HepG2 (cell line): ENCODE results near the gene SLC38A3. TPM values are rescaled to one million over a fixed set of nuclear protein-coding genes. Genes with fewer than 3 reads are reported as not detected.
A peak's percentile ranks its signal among the peaks of the same experiment; 100 is the strongest.
"Not testable (repeated sequence)": the region's sequence is repeated elsewhere in the genome, so short reads cannot be mapped to it uniquely, and the experiment has no call there.

ENCODE experiments used
- ATAC-seq: fragments of 200-7000 bp; cut with Tn5 transposase; 3 replicates; pipeline ENCODE4 v1.9.1; 2020; ENCODE audit warnings: mild to moderate bottlenecking, moderate library complexity
- BruUV-seq: library from RNA; stranded (reverse); fragments of 400-500 nt; replicated peaks from 2 replicates; lab custom pipeline; 2021; lab: Mats Ljungman, UMichigan
- CTCF ChIA-PET: fragments of 300-600 bp; formaldehyde crosslinking; extraction: SDS; loops from one replicate; lab custom pipeline; 2021; ENCODE audit warnings: low total read pairs, inconsistent platforms, low intra/inter-chr PET ratio; lab: Yijun Ruan, JAX
- POLR2A ChIA-PET: fragments of 350-600 bp; sonication (Branson Sonifier 250); formaldehyde crosslinking; loops from one replicate; lab custom pipeline; 2020; ENCODE audit warnings: antibody characterized with exemption, inconsistent platforms; lab: Yijun Ruan, JAX
- DNase-seq: peaks from one replicate; pipeline ENCODE4 v3.0.0-alpha.2; 2015; ENCODE audit warnings: low spot score
- FAIRE-seq: peaks from 3 replicates; lab custom pipeline; 2011; peaks lifted over from hg19 to GRCh38; lab: Jason Lieb, UNC
- H2AFZ ChIP-seq: one replicate; pipeline ENCODE4 v1.6.1; 2011; ENCODE audit warnings: low read length, inconsistent platforms
- H3K27ac ChIP-seq: fragments of 300-600 bp; 3 replicates; pipeline ENCODE4 v1.8.0; 2011; ENCODE audit warnings: mixed run types, mild to moderate bottlenecking, mixed read lengths, low read length, inconsistent platforms; ENCODE audit not compliant: insufficient read depth; ENCODE audit errors: extremely low read length
- H3K27me3 ChIP-seq, 2 experiments: fragments of 200-600 bp in 1 of 2; 2 replicates in 1 of 2; 3 replicates in 1 of 2; pipeline versions ENCODE4 v1.6.0 to v1.8.0; 2011; ENCODE audit warnings: low read length in 2 of 2, mild to moderate bottlenecking in 2 of 2, moderate library complexity in 2 of 2, inconsistent platforms in 1 of 2; ENCODE audit not compliant: insufficient read depth in 2 of 2, control insufficient read depth in 1 of 2
- H3K36me3 ChIP-seq, 2 experiments: fragments of 200-600 bp in 1 of 2; replicated peaks in 1 of 2; 2 replicates in 1 of 2; 3 replicates in 1 of 2; pipeline versions ENCODE4 v1.5.1 to v1.8.0; 2011; ENCODE audit warnings: low read length in 2 of 2, inconsistent platforms in 1 of 2; ENCODE audit not compliant: insufficient read depth in 2 of 2, control insufficient read depth in 1 of 2
- H3K4me1 ChIP-seq: 2 replicates; pipeline ENCODE4 v1.5.1; 2012; ENCODE audit warnings: low read length, inconsistent platforms; ENCODE audit not compliant: insufficient read depth
- H3K4me2 ChIP-seq: 2 replicates; pipeline ENCODE4 v1.6.0; 2011; ENCODE audit warnings: low read depth, low read length, inconsistent platforms
- H3K4me3 ChIP-seq, 3 experiments: fragments of 200-600 bp in 1 of 3; sonication (generic), shearing (Covaris generic) in 1 of 3; replicated peaks in 1 of 3; 2 replicates each; pipeline ENCODE4 v1.5.1; 2011 to 2016; ENCODE audit warnings: low read length in 3 of 3, inconsistent platforms in 2 of 3, low read depth in 2 of 3, mild to moderate bottlenecking in 2 of 3, control low read depth in 1 of 3, mixed read lengths in 1 of 3; ENCODE audit not compliant: insufficient read depth in 1 of 3
- H3K79me2 ChIP-seq: one replicate; pipeline ENCODE4 v1.6.1; 2011; ENCODE audit warnings: low read length, inconsistent platforms; ENCODE audit not compliant: insufficient read depth
- H3K9ac ChIP-seq: 2 replicates; pipeline ENCODE4 v1.6.0; 2011; ENCODE audit warnings: mild to moderate bottlenecking, low read depth, low read length, inconsistent platforms; ENCODE audit not compliant: insufficient read depth
- H3K9me3 ChIP-seq: 2 replicates; pipeline ENCODE4 v1.5.1; 2012; ENCODE audit warnings: mild to moderate bottlenecking, low read length
- H4K20me1 ChIP-seq: 2 replicates; pipeline ENCODE4 v1.6.0; 2011; ENCODE audit warnings: inconsistent platforms, mild to moderate bottlenecking, low read length, moderate library complexity; ENCODE audit not compliant: insufficient read depth
- CCAR2 ChIP-seq: fragments of 200-400 bp; formaldehyde crosslinking; optimal IDR thresholded peaks from 2 replicates; pipeline ENCODE3; 2018; ENCODE audit warnings: low read depth, mild to moderate bottlenecking, low read length, moderate library complexity
- CTCF ChIP-seq: sonication (generic); formaldehyde crosslinking; IDR thresholded peaks from 2 replicates; pipeline ENCODE4 v1.5.0; 2020; ENCODE audit warnings: mild to moderate bottlenecking, missing genetic modification reagents, moderate library complexity
- DMTF1 ChIP-seq: sonication (generic); formaldehyde crosslinking; IDR thresholded peaks from 2 replicates; pipeline ENCODE4 v1.4.0; 2020; ENCODE audit warnings: mild to moderate bottlenecking, missing genetic modification reagents
- FOXC1 ChIP-seq: sonication (generic); formaldehyde crosslinking; IDR thresholded peaks from 2 replicates; pipeline ENCODE4 v1.8.0; 2022; ENCODE audit warnings: mild to moderate bottlenecking, missing genetic modification reagents, borderline replicate concordance
- JDP2 ChIP-seq: sonication (generic); formaldehyde crosslinking; IDR thresholded peaks from 2 replicates; pipeline ENCODE4 v1.8.1; 2022; ENCODE audit warnings: missing genetic modification reagents, borderline replicate concordance
- KDM1A ChIP-seq: IDR thresholded peaks from 2 replicates; pipeline ENCODE4 v1.6.1; 2016; ENCODE audit warnings: missing compliant biosample characterization
- POLR2A ChIP-seq, 2 experiments: IDR thresholded peaks; 2 replicates each; pipeline ENCODE4 v1.6.1; 2011; ENCODE audit warnings: low read depth in 2 of 2, low read length in 2 of 2, mild to moderate bottlenecking in 1 of 2, moderate library complexity in 1 of 2; ENCODE audit not compliant: insufficient read depth in 1 of 2
- RARG ChIP-seq: sonication (generic); formaldehyde crosslinking; IDR thresholded peaks from 2 replicates; pipeline ENCODE4 v1.4.0; 2020; ENCODE audit warnings: low read depth, mild to moderate bottlenecking, missing genetic modification reagents
- ZNF33A ChIP-seq: sonication (generic); formaldehyde crosslinking; IDR thresholded peaks from 2 replicates; pipeline ENCODE4 v1.5.1; 2020; ENCODE audit warnings: missing genetic modification reagents, mild to moderate bottlenecking, moderate library complexity, borderline replicate concordance
- ZNF710 ChIP-seq: sonication (generic); formaldehyde crosslinking; IDR thresholded peaks from 2 replicates; pipeline ENCODE4 v1.5.0; 2020; ENCODE audit warnings: mild to moderate bottlenecking, missing genetic modification reagents, borderline replicate concordance
- ZNF75D ChIP-seq: sonication (generic); formaldehyde crosslinking; IDR thresholded peaks from 2 replicates; pipeline ENCODE4 v1.8.1; 2023; ENCODE audit warnings: missing genetic modification reagents, mild to moderate bottlenecking, borderline replicate concordance
- WGBS: methylation state at CpG from one replicate; pipeline ENCODE4 v1.1.6; 2017; ENCODE audit warnings: low lambda C conversion rate; 5-methylcytosine and 5-hydroxymethylcytosine counted together
- in situ Hi-C: cut with HindIII; loops from 2 replicates; pipeline ENCODE4 v1.10.0; 2017; ENCODE audit warnings: low pct_unique_long_range_greater_than_20kb; ENCODE audit not compliant: extremely low pct_ligation_motif_present
- intact Hi-C: fragments of 100-400 bp; cut with micrococcal nuclease; formaldehyde crosslinking; loops from one replicate; pipeline ENCODE4 v1.10.0; 2022; ENCODE audit not compliant: unreplicated experiment
- polyA plus RNA-seq, 8 experiments: library from polyadenylated mRNA; depleted of rRNA in 3 of 8; stranded (reverse) in 7 of 8; unstranded in 1 of 8; fragments of >200 nt; fragmentation: Illumina TruSeq in 4 of 8; extraction: Trizol in 4 of 8; gene quantifications; 2 replicates each; pipeline versions ENCODE4 v1.2.1 to v1.2.3, GENCODE V29; 2011 to 2016; ENCODE audit warnings: low read depth in 4 of 8, missing spikeins in 1 of 8, mixed read lengths in 1 of 8; ENCODE audit not compliant: insufficient read depth in 1 of 8
- total RNA-seq, 5 experiments: library from RNA; depleted of rRNA; stranded (reverse); fragments of >200 nt; fragmentation: Illumina TruSeq; extraction: Trizol; gene quantifications; 2 replicates each; pipeline ENCODE4 v1.2.3, GENCODE V29; 2016; ENCODE audit warnings: low read depth in 1 of 5

The SLC38A3 gene
- total and polyA plus RNA-seq, 2 of the 13 experiments (the other 11 are each of a cell fraction or from before 2014, with no cell fraction given) = 29.8 to 164 TPM

- H2AFZ ChIP-seq, intact Hi-C loops, H3K27me3 ChIP-seq, H3K27ac ChIP-seq, H4K20me1 ChIP-seq, H3K36me3 ChIP-seq, CTCF ChIA-PET, H3K4me2 ChIP-seq, FAIRE-seq, POLR2A ChIA-PET, BruUV-seq, H3K9me3 ChIP-seq, DNase-seq, H3K9ac ChIP-seq, H3K4me3 ChIP-seq, in situ Hi-C loops, ATAC-seq: not testable (repeated sequence)
- Histone ChIP-seq H3K79me2 (peaks cover 28% of the 10 kb centered on the region), H3K4me1 (peaks cover 20% of the 10 kb centered on the region)
- WGBS = 98% methylated on average over 5 of the region's 6 CpGs
These were observed 39.7 kb downstream of the SLC38A3 start for GRCh38 chr3:50244813-50245212.

GRCh38 chr3:50245251-50245745, 40.2 kb downstream of the SLC38A3 start:
- Histone ChIP-seq H3K36me3 (0 out of 5 replicates have a peak, but pooled peaks cover 0 to 7% of the 10 kb centered on the region in 2 experiments), H3K4me1 (peaks cover 20% of the 10 kb centered on the region), H3K4me3 (peak overlapping the region in 1 of 3 experiments; percentile 67; a peak in 1 of 6 replicates), H3K9me3 (no peaks in the 10 kb centered on the region), H2AFZ (no peak overlapping the region), H3K27me3 (no peaks in the 10 kb centered on the region), H3K9ac (no peak overlapping the region; the same call in 1 of the 2 replicates), H3K27ac (peak overlapping the region; percentile 43), H3K4me2 (peak overlapping the region; percentile 71), H4K20me1 (no peaks in the 10 kb centered on the region), H3K79me2 (peaks cover 28% of the 10 kb centered on the region)
- in situ Hi-C loops (no loop called here), intact Hi-C loops (no loop called here)
- DNase-seq (no peak), ATAC-seq (peak; percentile 11), FAIRE-seq (no peak)
- ChIA-PET POLR2A (no interaction called here), CTCF (interaction anchor here (1.3 to 2.5 kb wide), 5 partner anchors 12 to 53 kb away, joined by 4 to 29 read pairs (median 7); no protein-coding TSS in a partner anchor)
- 88% methylated on average over 12 of the region's 16 CpGs for WGBS
- no TSS peak for BruUV-seq
- TF ChIP-seq CCAR2 (no peak), ZNF75D (CRISPR knock-in tag) (no peak), RARG (no peak), JDP2 (no peak), ZNF710 (CRISPR knock-in tag) (no peak), ZNF33A (CRISPR knock-in tag) (no peak), FOXC1 (CRISPR knock-in tag) (no peak), DMTF1 (CRISPR knock-in tag) (no peak), CTCF (CRISPR knock-in tag) (no peak), KDM1A (no peak), POLR2A (IDR thresholded peaks at IDR 0.05; ENCODE audit: insufficient read depth in 1 of 2, low read depth in 2 of 2, low read length in 2 of 2) (no peak)
